ENCODE measurements around the gene GTF2IRD1. TPM values are rescaled to one million over a fixed set of nuclear protein-coding genes. Genes with fewer than 3 reads are reported as not detected.
A peak's percentile ranks its signal among the peaks of the same experiment; 100 is the strongest.

Gene GTF2IRD1
- total and polyA plus RNA-seq, 2 of the 13 experiments (the other 11 are each of a cell fraction or from before 2014, with no cell fraction given) = 16.5 to 26.7 TPM

GRCh38 chr7:74494076-74494548 is 40.4 kb downstream of the GTF2IRD1 start (continued):
- TF ChIP-seq THAP9 (CRISPR knock-in tag; IDR thresholded peaks at IDR 0.05; ENCODE audit: borderline replicate concordance) (no peak), ZNF18 (CRISPR knock-in tag; IDR thresholded peaks at IDR 0.05; ENCODE audit: insufficient replicate concordance) (no peak), USF2 (IDR thresholded peaks at IDR 0.05; ENCODE audit: low read depth, low read length) (peak; percentile 42; the same call in 1 of the 2 replicates), USF2 (CRISPR knock-in tag; IDR thresholded peaks at IDR 0.05; ENCODE audit: borderline replicate concordance) (peak; percentile 86; the same call in 1 of the 2 replicates), ZNF121 (CRISPR knock-in tag; IDR thresholded peaks at IDR 0.05) (peak; percentile 84), SKI (IDR thresholded peaks at IDR 0.05; ENCODE audit: partially characterized antibody) (peak; percentile 33), RAD21 (CRISPR knock-in tag; IDR thresholded peaks at IDR 0.05) (0 out of 2 replicates have a peak, but pooled peaks have one; percentile 15), KLF12 (CRISPR knock-in tag; IDR thresholded peaks at IDR 0.05; ENCODE audit: borderline replicate concordance) (no peak), KIAA2018 (CRISPR knock-in tag; IDR thresholded peaks at IDR 0.05; ENCODE audit: borderline replicate concordance) (no peak), THRA (CRISPR knock-in tag; IDR thresholded peaks at IDR 0.05; ENCODE audit: borderline replicate concordance) (peak; percentile 21; the same call in 1 of the 2 replicates), FOXJ3 (CRISPR knock-in tag; IDR thresholded peaks at IDR 0.05; ENCODE audit: borderline replicate concordance) (peak; percentile 64; the same call in 1 of the 2 replicates)
